Head of caudate nucleus (tissue), 42 donors: Measurements from ENCODE around the gene PDE4A.
"Not testable (repeated sequence)": the region's sequence is repeated elsewhere in the genome, so short reads cannot be mapped to it uniquely, and the experiment has no call there.

Experiments
- DNase-seq, 42 donors: peaks; one replicate each; pipeline versions ENCODE4 v3.0.0 to v3.0.0-alpha.2; 2020 to 2021; ENCODE audit warnings: mixed read lengths in 7 of 42
- intact Hi-C: fragments of 100-400 bp; cut with DNase I; formaldehyde crosslinking; loops from one replicate; pipeline ENCODE4 v1.15.0; 2022

The PDE4A gene

GRCh38 chr19:10420444-10421239, at the start of gene PDE4A:
Gene PDE4A, plus strand, starts transcription at chr19:10420538. Its CDS starts 227 bp downstream, at chr19:10420765.
- DNase-seq, result peak in 28 of 42 donors; percentile 28 to 81 (median 68)
- intact Hi-C loops, result no loop called here

- DNase-seq, result peak in 5 of 42 donors; percentile 10 to 51 (median 25)
- intact Hi-C loops, result no loop called here
Measured at GRCh38 chr19:10372690-10373089, 47.6 kb upstream of the PDE4A start.

DNA sequence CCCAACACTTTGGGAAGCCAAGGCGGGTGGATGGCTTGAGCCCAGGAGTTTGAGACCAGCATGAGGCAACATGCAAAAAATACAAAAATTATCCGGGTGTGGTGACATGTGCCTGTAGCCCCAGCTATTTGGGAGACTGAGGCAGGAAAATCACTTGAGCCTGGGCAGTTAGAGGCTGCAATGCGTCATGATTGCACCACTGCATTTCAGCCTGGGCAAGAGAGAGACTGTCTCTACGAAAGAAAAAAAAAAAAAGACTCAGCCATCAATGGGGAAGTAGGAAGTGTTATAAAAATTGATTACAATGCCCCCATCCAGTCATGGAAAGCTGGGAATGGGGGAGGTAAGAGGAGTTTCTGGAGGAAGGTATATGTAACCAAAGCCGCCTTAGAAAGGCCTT, 45.4 kb upstream of the PDE4A start:
- intact Hi-C loops, result no loop called here

GRCh38 chr19:10377140-10377640, 43.1 kb upstream of the PDE4A start:
- intact Hi-C loops, DNase-seq: not testable (repeated sequence)

More for the DNA sequence above, 45.4 kb upstream of the PDE4A start:
- no peak for DNase-seq

DNA sequence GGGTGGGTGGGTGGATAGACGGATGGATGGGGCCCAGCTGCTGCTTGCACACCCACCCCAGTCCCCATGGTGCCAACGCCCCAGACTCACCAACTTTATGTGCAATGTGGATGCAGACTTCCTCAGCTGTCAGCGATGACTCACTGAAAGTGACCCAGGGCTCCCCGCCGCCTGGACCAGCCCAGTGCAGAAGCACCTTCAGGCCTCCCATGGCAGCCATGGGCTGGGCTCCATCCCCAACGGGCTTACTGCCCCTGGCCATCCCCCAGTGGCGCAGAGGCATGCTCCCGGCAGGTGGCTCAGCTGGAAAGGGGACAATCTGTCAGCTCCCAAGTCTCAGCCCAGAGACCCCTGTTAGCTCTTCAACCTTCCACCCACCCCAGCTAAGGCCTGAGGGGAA, 42.2 kb upstream of the PDE4A start:
- DNase-seq, result no peak
- intact Hi-C loops, result no loop called here

DNA sequence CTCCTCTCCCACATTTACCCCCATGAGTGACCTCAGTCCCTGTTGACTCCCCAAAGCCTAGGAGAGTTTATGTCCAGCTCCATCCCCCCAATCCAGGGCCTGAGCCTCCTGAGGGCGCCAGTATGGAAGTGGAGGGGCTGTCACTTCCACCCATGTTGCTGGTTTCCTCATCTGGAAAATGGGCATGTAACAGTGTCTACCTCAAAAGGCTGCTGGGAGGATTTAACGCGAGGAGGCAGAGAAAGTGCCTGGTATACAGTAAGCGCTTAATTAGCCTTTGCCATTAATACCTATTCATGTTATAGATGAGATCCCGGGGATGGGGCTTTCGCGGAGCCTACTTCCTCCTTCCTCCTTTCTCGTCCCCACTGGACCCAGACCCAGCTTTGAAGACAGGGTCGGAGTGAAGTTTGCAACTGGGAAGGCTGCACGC, 40.4 kb upstream of the PDE4A start:
- intact Hi-C loops, result loop anchor here (10.0 kb wide), 1 partner anchor 45 kb away; the partner anchor contains the start of genes ICAM3 and RAVER1
- DNase-seq, result no peak

DNA sequence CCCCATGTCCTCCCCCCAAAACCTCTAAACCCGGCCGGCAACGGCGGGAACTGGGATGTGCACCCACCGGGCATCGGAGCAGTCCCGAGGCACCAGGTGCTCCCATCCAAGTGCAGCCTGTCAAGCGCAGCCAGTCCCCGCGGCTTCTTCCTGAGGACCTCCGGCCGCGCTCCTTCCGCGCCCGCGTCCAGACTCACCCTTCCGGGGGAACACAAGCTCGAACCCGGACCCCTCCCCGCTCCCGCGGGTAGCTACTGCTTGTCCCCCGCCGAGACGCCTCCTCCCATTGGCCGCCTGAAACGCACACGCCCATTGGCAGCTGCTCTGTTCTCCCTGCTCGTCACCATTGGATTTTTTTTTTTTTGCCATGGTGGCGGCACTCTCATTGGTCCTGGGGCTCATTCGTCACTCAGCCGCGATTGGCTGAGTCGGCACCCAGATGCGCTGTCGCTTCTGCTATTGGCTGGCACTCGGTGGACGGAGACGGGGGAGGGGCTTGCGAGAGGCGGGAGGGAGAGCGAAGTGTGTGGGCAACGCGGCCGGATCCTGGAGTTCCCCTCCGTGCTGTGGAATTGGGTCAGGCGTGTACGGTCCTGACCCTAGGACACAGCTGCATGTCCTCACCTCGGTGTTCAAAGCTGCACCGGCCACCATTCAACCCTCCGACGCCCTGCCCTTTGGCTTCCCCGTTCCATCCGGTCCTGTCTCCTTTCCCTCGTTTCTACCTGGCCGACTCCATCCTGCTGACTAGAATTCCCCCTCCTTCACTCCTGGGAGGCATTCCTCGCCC, 39.8 kb upstream of the PDE4A start, which contains the start of gene TYK2:
TSS of gene TYK2 (minus strand) at position 260 of the 790 bp plus-strand sequence. CDS start 2,166 bp downstream, outside the sequence.
- peak; percentile 94 to 99 (median 98) for DNase-seq
- intact Hi-C loops, result loop anchor here (10.0 kb wide), 1 partner anchor 46 kb away; the partner anchor contains the start of genes ICAM3 and RAVER1

DNA sequence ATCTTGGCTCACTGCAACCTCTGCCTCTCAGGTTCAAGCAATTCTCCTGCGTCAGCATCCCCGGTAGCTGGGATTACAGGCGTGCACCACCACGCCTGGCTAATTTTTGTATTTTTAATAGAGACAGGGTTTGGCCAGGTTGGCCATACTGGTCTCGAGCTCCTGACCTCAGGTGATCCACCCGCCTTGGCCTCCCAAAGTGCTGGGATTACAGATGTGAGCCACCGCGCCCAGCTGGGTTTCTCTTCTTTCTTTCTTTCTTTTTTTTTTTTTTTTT, 37.2 kb upstream of the PDE4A start:
- not testable (repeated sequence) for DNase-seq
- intact Hi-C loops, result loop anchor here (10.0 kb wide), 1 partner anchor 48 kb away; the partner anchor contains the start of genes ICAM3 and RAVER1

DNA sequence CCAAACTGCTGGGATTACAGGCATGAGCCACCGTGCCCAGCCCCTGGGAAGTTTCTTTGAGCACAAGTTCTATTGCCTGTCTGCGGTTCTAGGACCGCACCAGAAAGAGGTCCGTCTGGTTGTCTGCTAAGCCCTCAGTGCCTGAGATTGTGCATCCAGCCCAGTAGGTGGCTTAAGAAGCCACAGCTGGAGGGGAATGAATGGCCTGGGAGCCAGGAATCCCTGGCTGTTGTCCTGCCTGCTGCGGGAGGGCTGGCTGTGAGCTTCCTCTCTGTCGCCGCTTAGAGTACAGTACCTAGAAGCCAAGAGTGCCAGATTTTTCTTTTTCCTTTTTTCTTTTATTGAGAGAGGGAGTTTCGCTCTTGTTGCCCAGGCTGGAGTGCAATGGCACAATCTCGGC, 35.8 kb upstream of the PDE4A start:
- intact Hi-C loops, result loop anchor here (10.0 kb wide), 1 partner anchor 50 kb away; the partner anchor contains the start of genes ICAM3 and RAVER1
- no peak for DNase-seq

- intact Hi-C loops, result loop anchor here (2.0 to 10.0 kb wide), 2 partner anchors 54 to 120 kb away; partner anchors contain the start of genes ICAM3 and RAVER1
Measured at GRCh38 chr19:10388957-10389356, 31.4 kb upstream of the PDE4A start.

DNA sequence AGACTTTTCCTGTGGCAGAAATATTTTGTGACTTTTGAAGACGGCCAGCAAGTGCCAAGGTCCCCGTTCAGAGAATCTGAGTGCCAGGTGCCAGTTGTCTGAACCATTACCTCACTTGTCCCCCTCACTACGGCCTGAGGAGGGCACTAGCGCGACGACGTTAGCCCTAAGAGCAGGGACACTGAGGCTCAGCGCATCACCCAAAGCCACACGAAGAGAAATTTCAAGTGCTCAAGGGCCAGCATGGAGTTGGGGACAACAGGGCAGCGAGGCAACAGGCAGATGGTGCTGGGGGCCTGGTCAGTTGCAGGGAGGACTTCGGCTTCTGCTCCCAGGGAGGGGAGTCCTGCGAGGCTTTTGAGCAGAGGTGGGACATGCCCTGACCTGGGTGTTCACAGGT, 30.5 kb upstream of the PDE4A start:
- DNase-seq, result no peak
- intact Hi-C loops, result loop anchor here (2.0 to 10.0 kb wide), 2 partner anchors 55 to 121 kb away; partner anchors contain the start of genes ICAM3 and RAVER1

More at GRCh38 chr19:10388957-10389356, 31.4 kb upstream of the PDE4A start:
- DNase-seq, result peak; percentile 69 to 96 (median 91)

GRCh38 chr19:10390652-10391286, 29.6 kb upstream of the PDE4A start:
- peak; percentile 42 to 88 (median 72) for DNase-seq
- intact Hi-C loops, result no loop called here

GRCh38 chr19:10392120-10392519, 28.2 kb upstream of the PDE4A start:
- intact Hi-C loops, result no loop called here
- DNase-seq, result no peak

DNA sequence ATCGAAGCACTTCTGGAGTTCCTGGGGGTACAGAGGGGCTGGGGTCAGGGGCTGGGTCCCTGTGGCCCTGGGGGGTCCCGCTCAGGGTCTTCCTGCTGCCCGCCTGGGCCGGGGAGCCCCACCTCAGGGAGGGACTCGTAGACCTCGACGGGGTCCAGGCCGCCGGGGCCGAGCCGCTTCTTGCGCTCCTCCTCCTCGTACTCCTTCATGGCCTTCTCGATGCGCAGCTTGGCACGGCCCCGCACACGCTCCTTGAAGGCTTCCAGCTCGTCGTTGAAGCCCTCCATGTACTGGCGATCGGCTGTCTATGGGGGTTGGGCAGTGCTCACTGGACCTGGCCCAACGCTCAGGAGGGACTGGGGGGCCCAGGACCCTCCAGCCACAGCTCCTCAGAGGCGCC, 27.2 kb upstream of the PDE4A start:
- no peak for DNase-seq
- intact Hi-C loops, result no loop called here

DNA sequence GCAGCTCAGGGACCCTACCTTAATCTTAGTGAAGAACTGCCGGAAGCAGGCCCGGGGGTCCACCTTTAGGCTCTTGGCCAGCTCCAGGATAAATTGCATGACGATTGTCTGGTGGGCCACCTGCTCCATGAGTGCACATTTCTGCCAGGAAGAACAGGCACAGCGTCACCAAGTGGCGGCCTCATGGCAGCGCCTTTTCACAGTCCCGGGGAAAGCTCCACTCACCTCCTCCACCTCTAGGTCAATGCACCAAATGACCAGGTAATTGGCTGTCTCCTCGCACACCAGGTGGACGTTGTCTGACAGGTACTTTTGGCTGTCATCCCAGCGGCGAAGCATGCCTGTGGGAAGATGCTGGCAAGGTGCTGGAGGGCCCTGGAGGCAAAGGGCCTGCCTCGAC, 25.3 kb upstream of the PDE4A start:
- intact Hi-C loops, result no loop called here
- DNase-seq, result no peak

- no peak for DNase-seq
- intact Hi-C loops, result no loop called here
Measured at GRCh38 chr19:10395436-10395835, 24.9 kb upstream of the PDE4A start.

GRCh38 chr19:10395917-10396316, 24.4 kb upstream of the PDE4A start:
- intact Hi-C loops, result no loop called here
- DNase-seq, result no peak

DNA sequence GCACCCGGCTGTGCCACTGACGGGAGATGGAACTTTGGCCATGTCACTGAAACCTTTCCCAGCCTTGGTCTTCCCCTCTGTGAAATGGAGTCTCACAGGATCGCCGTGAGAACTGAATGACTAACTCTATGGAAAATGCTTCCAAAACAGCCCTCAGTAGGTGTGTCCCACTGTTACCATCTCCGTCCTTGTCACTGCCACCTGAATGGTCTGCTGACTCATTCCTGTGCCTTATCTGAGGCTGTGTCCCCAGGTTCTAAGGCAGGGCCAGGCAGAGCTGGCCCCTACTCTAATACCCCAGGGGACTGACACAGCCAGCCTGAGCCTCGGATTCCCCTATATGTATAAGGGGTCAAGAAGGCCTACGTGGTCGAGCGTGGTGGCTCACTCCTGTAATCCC, 21.5 kb upstream of the PDE4A start:
- no peak for DNase-seq
- intact Hi-C loops, result no loop called here

DNA sequence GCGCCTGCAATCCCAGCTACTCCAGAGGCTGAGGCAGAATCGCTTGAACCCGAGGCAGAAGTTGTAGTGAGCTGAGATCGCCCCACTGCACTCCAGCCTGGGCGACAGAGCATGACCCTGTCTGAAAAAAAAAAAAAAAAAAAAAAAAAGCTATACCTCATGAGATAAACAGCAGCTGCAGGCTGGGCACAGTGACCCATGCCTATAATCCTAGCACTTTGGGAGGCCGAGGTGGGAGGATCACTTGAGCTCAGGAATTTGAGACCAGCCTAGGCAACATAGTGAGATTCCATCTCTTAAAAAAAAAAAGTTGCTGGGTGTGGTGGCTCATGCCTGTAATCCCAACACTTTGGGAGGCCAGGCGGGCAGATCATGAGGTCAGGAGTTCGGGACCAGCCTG, 21.0 kb upstream of the PDE4A start:
- intact Hi-C loops, DNase-seq: not testable (repeated sequence)
